Stimulated activated CD8-positive, alpha-beta memory T cell treated with anti-CD3 and anti-CD28 coated beads, Interleukin-12 subunit alpha, Interleukin-12 subunit beta, amount 100 ng/mL, for 1 hour (primary cell): ENCODE data around the gene ITCH.
"Not testable (repeated sequence)": the region's sequence is repeated elsewhere in the genome, so short reads cannot be mapped to it uniquely, and the experiment has no call there.

Experiments
- DNase-seq: peaks from one replicate; pipeline ENCODE4 v3.0.0-alpha.2; 2020; ENCODE audit warnings: low read depth

Gene ITCH

GRCh38 chr20:34420975-34421374 lies 57.9 kb downstream of the ITCH start:
- DNase-seq = no peak

DNA sequence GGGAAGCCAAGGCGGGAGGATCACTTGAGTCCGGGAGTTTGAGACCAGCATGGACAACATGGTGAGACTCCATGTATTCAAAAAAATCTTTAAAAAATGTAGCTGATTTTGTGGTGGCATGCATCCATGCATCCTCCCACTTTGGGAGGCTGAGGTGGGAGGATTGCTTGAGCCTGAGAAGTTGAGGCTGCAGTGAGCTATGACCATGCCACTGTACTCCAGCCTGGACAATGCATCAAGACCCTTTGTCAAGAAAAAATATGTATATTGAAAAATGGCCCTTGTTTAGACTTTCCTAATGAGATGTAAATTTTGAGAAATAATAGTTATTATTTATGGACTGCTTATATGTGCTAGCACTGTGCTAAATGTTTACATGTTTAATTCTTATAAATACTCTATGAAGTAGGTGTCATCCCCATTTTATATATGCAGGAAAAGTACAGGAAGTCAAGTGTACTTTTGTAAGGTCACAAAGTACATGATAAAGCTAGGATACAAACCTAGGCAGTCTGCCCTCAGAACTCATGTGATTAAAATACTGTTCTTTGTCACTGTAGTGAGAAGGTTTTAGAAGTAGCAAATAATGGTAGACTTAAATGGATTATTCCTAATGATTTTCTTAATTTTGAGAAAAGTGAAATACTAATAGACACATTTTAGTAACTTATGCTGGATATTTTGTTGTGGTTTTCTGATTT lies 58.8 kb downstream of the ITCH start:
- DNase-seq = no peak

GRCh38 chr20:34425032-34425690 lies 62.1 kb downstream of the ITCH start:
- DNase-seq = not testable (repeated sequence)

GRCh38 chr20:34426026-34426425 lies 63.0 kb downstream of the ITCH start:
- no peak for DNase-seq

DNA sequence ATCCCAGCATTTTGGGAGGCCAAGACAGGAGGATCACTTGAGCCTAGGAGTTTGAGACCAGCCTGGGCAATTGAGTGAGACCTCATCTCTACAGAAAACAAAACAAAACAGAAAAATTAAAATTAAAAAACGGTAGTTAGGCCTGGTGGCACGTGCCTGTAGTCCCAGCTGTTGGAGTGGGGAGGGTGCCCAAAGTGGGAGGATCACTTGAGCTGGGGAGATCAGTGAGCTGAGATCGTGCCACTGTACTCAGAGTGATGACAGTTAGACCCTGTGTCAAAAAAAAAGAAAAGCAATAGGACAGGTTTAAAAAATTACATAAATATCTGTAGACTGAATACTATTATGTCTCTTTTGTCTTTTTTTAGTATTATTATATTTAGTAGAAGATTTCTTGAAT lies 64.3 kb downstream of the ITCH start:
- no peak for DNase-seq

- no peak for DNase-seq
These were observed 64.7 kb downstream of the ITCH start for GRCh38 chr20:34427784-34428183.

DNA sequence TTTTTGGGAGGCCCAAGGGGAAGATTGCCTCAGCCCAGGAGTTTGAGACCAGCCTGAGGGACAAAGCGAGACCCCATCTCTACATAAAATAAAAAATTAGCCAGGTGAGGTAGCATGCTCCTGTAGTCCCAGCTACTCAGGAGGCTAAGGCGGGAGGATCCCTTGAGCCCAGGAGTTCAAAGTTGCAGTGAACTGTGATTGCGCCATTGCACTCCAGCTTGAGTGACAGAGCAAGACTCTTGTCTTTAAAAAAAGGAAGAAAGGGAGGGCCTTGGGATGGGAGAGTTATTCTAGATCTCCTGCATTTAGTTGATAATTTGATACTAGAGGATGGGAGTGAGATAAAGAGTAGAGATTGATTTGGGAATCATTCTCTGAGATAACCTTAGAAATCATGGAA lies 68.1 kb downstream of the ITCH start:
- no peak for DNase-seq

GRCh38 chr20:34432663-34433062 lies 69.6 kb downstream of the ITCH start:
- DNase-seq = not testable (repeated sequence)

GRCh38 chr20:34433391-34433790 lies 70.3 kb downstream of the ITCH start:
- no peak for DNase-seq

GRCh38 chr20:34435589-34435988 lies 72.5 kb downstream of the ITCH start:
- DNase-seq = no peak

GRCh38 chr20:34437330-34437986 lies 74.4 kb downstream of the ITCH start:
- no peak for DNase-seq

GRCh38 chr20:34439168-34439567 lies 76.1 kb downstream of the ITCH start:
- no peak for DNase-seq

GRCh38 chr20:34441423-34441822 lies 78.3 kb downstream of the ITCH start:
- DNase-seq = not testable (repeated sequence)

DNA sequence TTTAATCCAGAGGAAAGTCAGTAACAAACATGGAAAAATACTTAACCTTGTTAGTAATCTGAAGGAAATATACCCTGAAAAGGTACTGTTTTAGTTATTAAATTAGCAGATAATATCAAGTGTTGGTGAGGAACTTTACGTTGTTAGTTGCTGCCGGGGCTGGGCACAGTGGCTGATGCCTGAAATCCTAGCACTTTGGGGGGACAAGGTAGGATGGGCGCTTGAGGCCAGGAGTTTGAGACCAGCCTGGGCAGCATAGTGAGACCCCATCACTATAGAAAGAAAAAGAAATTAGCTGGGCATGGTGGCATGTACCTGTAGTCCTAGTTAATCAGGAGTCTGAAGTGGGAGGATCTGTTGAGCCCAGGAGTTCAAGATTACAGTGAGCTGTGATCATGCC lies 80.5 kb downstream of the ITCH start:
- DNase-seq = no peak

GRCh38 chr20:34445177-34446065 lies 82.3 kb downstream of the ITCH start:
- no peak for DNase-seq

- DNase-seq = no peak
These were observed 85.4 kb downstream of the ITCH start for GRCh38 chr20:34448517-34448916.

- DNase-seq = no peak
These were observed 86.9 kb downstream of the ITCH start for GRCh38 chr20:34449674-34450592.

GRCh38 chr20:34452281-34452982 lies 89.4 kb downstream of the ITCH start:
- no peak for DNase-seq

- DNase-seq = no peak
These were observed 95.6 kb downstream of the ITCH start for GRCh38 chr20:34458631-34459030.

- DNase-seq = no peak
These were observed 96.3 kb downstream of the ITCH start for GRCh38 chr20:34459209-34459897.
